SU-DHL-6 (cell line): ENCODE data around the gene ZSWIM5.

Experiments used
- EZH2phosphoT487 ChIP-seq: fragments of 200-600 bp; sonication (generic), shearing (Covaris generic); conservative IDR thresholded peaks from 2 replicates; pipeline ENCODE4 v1.6.1; 2018; ENCODE audit warnings: mild to moderate bottlenecking, antibody characterized with exemption, low read length, moderate library complexity, mixed read lengths
- TF ChIP-seq, protein P1 (sequence below): fragments of 200-600 bp; sonication (generic); IDR thresholded peaks from one replicate; pipeline ENCODE4 v1.5.1; 2017; ENCODE audit warnings: antibody characterized with exemption, mild to moderate bottlenecking, low read length, moderate library complexity; ENCODE audit not compliant: insufficient read depth, poor library complexity, severe bottlenecking

DNA sequence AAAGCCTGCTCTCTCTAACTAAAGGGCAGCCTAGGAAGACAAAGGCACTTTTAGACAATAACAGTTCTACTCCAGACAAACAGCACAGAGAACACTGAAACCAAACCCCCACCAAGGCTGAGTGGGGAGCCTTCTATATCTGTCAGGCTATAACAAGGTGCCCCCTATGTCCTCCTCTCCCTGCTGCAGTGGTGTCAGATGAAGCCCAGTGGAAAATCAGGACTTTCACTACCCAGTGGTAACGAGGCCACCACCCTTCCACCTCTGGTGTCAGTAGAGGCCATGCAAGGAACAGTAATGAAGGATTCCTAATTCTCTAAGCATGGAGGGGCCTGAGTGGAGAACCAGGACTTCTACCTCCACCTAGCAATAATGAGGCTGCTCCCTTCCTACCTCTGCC is 83.7 kb downstream of the ZSWIM5 start:
- TF ChIP-seq, protein P1, sequence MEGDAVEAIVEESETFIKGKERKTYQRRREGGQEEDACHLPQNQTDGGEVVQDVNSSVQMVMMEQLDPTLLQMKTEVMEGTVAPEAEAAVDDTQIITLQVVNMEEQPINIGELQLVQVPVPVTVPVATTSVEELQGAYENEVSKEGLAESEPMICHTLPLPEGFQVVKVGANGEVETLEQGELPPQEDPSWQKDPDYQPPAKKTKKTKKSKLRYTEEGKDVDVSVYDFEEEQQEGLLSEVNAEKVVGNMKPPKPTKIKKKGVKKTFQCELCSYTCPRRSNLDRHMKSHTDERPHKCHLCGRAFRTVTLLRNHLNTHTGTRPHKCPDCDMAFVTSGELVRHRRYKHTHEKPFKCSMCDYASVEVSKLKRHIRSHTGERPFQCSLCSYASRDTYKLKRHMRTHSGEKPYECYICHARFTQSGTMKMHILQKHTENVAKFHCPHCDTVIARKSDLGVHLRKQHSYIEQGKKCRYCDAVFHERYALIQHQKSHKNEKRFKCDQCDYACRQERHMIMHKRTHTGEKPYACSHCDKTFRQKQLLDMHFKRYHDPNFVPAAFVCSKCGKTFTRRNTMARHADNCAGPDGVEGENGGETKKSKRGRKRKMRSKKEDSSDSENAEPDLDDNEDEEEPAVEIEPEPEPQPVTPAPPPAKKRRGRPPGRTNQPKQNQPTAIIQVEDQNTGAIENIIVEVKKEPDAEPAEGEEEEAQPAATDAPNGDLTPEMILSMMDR: no peak
- no peak for TF ChIP-seq EZH2phosphoT487
